Thyroid gland (tissue), 4 donors: ENCODE measurements around the gene MED14.
A peak's percentile ranks its signal among the peaks of the same experiment; 100 is the strongest.

Experiments used
- CTCF ChIP-seq, 6 experiments: fragments of 200-600 bp in 3 of 6; fragments of 450-650 bp in 3 of 6; sonication (generic) in 3 of 6; IDR thresholded peaks; one replicate each; pipeline ENCODE4 v1.5.1; 2016 to 2019; ENCODE audit warnings: antibody characterized with exemption in 6 of 6, mild to moderate bottlenecking in 2 of 6, inconsistent platforms in 1 of 6, moderate library complexity in 1 of 6
- POLR2A ChIP-seq, 2 donors: fragments of 450-650 bp; IDR thresholded peaks; one replicate each; pipeline ENCODE4 v1.6.1; 2017; ENCODE audit warnings: antibody characterized with exemption in 2 of 2, mild to moderate bottlenecking in 2 of 2, moderate library complexity in 1 of 2

GRCh38 chrX:40671126-40671525 lies 64.2 kb downstream of the MED14 start:
- TF ChIP-seq CTCF (IDR thresholded peaks at IDR 0.05) (peak in 4 of 6 experiments; percentile 30 to 41 (median 38)), POLR2A (IDR thresholded peaks at IDR 0.05) (no peak)
